H1 (cell line): Measurements from ENCODE around the gene ASTN2. TPM values are rescaled to one million over a fixed set of nuclear protein-coding genes. Genes with fewer than 3 reads are reported as not detected.

Experiments
- CTCF ChIA-PET: fragments of 300-600 bp; sonication (Branson Sonifier 250); formaldehyde crosslinking; loops from one replicate; lab custom pipeline; 2021; ENCODE audit not compliant: partially characterized antibody; lab: Charles Lee
- POLR2A ChIA-PET: fragments of 300-600 bp; sonication (Branson Sonifier 250); formaldehyde crosslinking; loops from one replicate; lab custom pipeline; 2021; ENCODE audit warnings: inconsistent platforms; ENCODE audit not compliant: partially characterized antibody; lab: Charles Lee
- DNase-seq, 2 experiments: peaks; one replicate each; pipeline versions ENCODE4 v3.0.0 to v3.0.0-alpha.2; 2010 to 2022; ENCODE audit warnings: low spot score in 2 of 2, low read depth in 1 of 2, mixed read lengths in 1 of 2
- FAIRE-seq: peaks from 2 replicates; lab custom pipeline; 2011; peaks lifted over from hg19 to GRCh38; lab: Jason Lieb, UNC
- H2AFZ ChIP-seq: 2 replicates; pipeline ENCODE4 v1.8.1; 2012; ENCODE audit warnings: low read length, inconsistent platforms
- H2AK5ac ChIP-seq: 2 replicates; pipeline ENCODE4 v1.6.1; 2013; ENCODE audit warnings: low read depth, low read length
- H2BK120ac ChIP-seq: replicated peaks from 2 replicates; pipeline ENCODE3; 2013; ENCODE audit warnings: low read depth, low read length, inconsistent platforms
- H2BK12ac ChIP-seq: 2 replicates; pipeline ENCODE4 v1.6.1; 2013; ENCODE audit warnings: low read depth, low read length
- H2BK15ac ChIP-seq: 2 replicates; pipeline ENCODE4 v1.6.1; 2013; ENCODE audit warnings: low read length
- H2BK20ac ChIP-seq: 2 replicates; pipeline ENCODE4 v1.6.1; 2013; ENCODE audit warnings: low read length
- H2BK5ac ChIP-seq: 2 replicates; pipeline ENCODE4 v1.6.1; 2013; ENCODE audit warnings: low read depth, low read length
- H3K14ac ChIP-seq: 2 replicates; pipeline ENCODE4 v1.6.1; 2013; ENCODE audit warnings: inconsistent platforms; ENCODE audit not compliant: insufficient read length
- H3K18ac ChIP-seq: 2 replicates; pipeline ENCODE4 v1.6.1; 2013; ENCODE audit warnings: low read length; ENCODE audit errors: extremely low read depth
- H3K23ac ChIP-seq: 2 replicates; pipeline ENCODE4 v1.6.1; 2013; ENCODE audit warnings: inconsistent platforms; ENCODE audit not compliant: insufficient read length
- H3K23me2 ChIP-seq: 2 replicates; pipeline ENCODE4 v1.6.1; 2013; ENCODE audit warnings: low read depth, low read length
- H3K27ac ChIP-seq: 2 replicates; pipeline ENCODE4 v1.6.1; 2011; ENCODE audit warnings: low read depth, low read length, inconsistent platforms
- H3K27me3 ChIP-seq, 4 experiments: replicated peaks in 1 of 4; 1 replicate in 1 of 4; 2 replicates in 3 of 4; pipeline versions ENCODE4 v1.6.1 to v1.8.1; 2011 to 2013; ENCODE audit warnings: low read length in 3 of 4, mild to moderate bottlenecking in 3 of 4, inconsistent platforms in 2 of 4, mixed read lengths in 2 of 4, moderate library complexity in 1 of 4; ENCODE audit not compliant: control insufficient read depth in 3 of 4, insufficient read depth in 3 of 4; ENCODE audit errors: extremely low read depth in 1 of 4
- H3K36me3 ChIP-seq, 4 experiments: 2 replicates each; pipeline versions ENCODE4 v1.6.1 to v1.8.1; 2011 to 2013; ENCODE audit warnings: mild to moderate bottlenecking in 4 of 4, low read length in 3 of 4, moderate library complexity in 2 of 4, control low read depth in 1 of 4, inconsistent platforms in 1 of 4; ENCODE audit not compliant: insufficient read depth in 4 of 4, control insufficient read depth in 2 of 4
- H3K4ac ChIP-seq: replicated peaks from 2 replicates; pipeline ENCODE3; 2013; ENCODE audit warnings: low read length, low read depth, mixed read lengths, inconsistent platforms; ENCODE audit not compliant: insufficient read length
- H3K4me1 ChIP-seq, 4 experiments: replicated peaks in 1 of 4; 1 replicate in 1 of 4; 2 replicates in 3 of 4; pipeline versions ENCODE4 v1.6.1 to v1.8.1; 2011 to 2013; ENCODE audit warnings: low read length in 3 of 4, inconsistent platforms in 2 of 4, mixed read lengths in 1 of 4; ENCODE audit not compliant: insufficient read depth in 4 of 4, control insufficient read depth in 3 of 4
- H3K4me2 ChIP-seq, 2 experiments: 2 replicates each; pipeline versions ENCODE4 v1.6.1 to v1.8.1; 2011 to 2013; ENCODE audit warnings: low read depth in 2 of 2, low read length in 2 of 2, control low read depth in 1 of 2, inconsistent platforms in 1 of 2, mild to moderate bottlenecking in 1 of 2; ENCODE audit not compliant: insufficient read depth in 1 of 2
- H3K4me3 ChIP-seq, 4 experiments: fragments of 200-600, 300-600 bp in 1 of 4; sonication (generic), shearing (Covaris generic), sonication (Bioruptor Twin) in 1 of 4; 2 replicates each; pipeline versions ENCODE4 v1.5.1 to v1.8.1; 2011 to 2016; ENCODE audit warnings: low read length in 4 of 4, low read depth in 3 of 4, control low read depth in 2 of 4, inconsistent platforms in 2 of 4, mild to moderate bottlenecking in 2 of 4, mixed read lengths in 1 of 4, moderate library complexity in 1 of 4; ENCODE audit not compliant: insufficient read depth in 2 of 4; ENCODE audit errors: extremely low read depth in 1 of 4
- H3K56ac ChIP-seq: replicated peaks from 2 replicates; pipeline ENCODE3; 2013; ENCODE audit warnings: low read depth, mild to moderate bottlenecking, mixed read lengths, low read length, inconsistent platforms; ENCODE audit not compliant: insufficient read length
- H3K79me1 ChIP-seq: 2 replicates; pipeline ENCODE4 v1.6.1; 2013; ENCODE audit warnings: low read depth, low read length, control low read depth
- H3K79me2 ChIP-seq, 2 experiments: 2 replicates each; pipeline versions ENCODE4 v1.6.1 to v1.8.1; 2012 to 2013; ENCODE audit warnings: low read length in 2 of 2, mild to moderate bottlenecking in 2 of 2, inconsistent platforms in 1 of 2; ENCODE audit not compliant: insufficient read depth in 2 of 2, control insufficient read depth in 1 of 2
- H3K9ac ChIP-seq, 4 experiments: replicated peaks in 1 of 4; 1 replicate in 1 of 4; 2 replicates in 3 of 4; pipeline versions ENCODE4 v1.6.1 to v1.8.1; 2011 to 2013; ENCODE audit warnings: low read depth in 3 of 4, low read length in 3 of 4, control low read depth in 2 of 4, mild to moderate bottlenecking in 2 of 4, moderate library complexity in 2 of 4, inconsistent platforms in 1 of 4; ENCODE audit errors: extremely low read depth in 1 of 4
- H3K9me3 ChIP-seq, 2 experiments: 2 replicates each; pipeline versions ENCODE4 v1.6.1 to v1.8.1; 2012 to 2013; ENCODE audit warnings: mild to moderate bottlenecking in 2 of 2, moderate library complexity in 2 of 2, control low read depth in 1 of 2, inconsistent platforms in 1 of 2, low read depth in 1 of 2, low read length in 1 of 2, mixed read lengths in 1 of 2; ENCODE audit not compliant: insufficient read depth in 2 of 2
- H4K20me1 ChIP-seq, 2 experiments: replicated peaks in 1 of 2; 2 replicates each; pipeline versions ENCODE3 to v1.8.1; 2011 to 2013; ENCODE audit warnings: inconsistent platforms in 2 of 2, low read length in 2 of 2, mild to moderate bottlenecking in 1 of 2; ENCODE audit not compliant: insufficient read depth in 2 of 2, control insufficient read depth in 1 of 2
- H4K5ac ChIP-seq: 2 replicates; pipeline ENCODE4 v1.6.1; 2013; ENCODE audit warnings: low read length, low read depth, mixed read lengths, inconsistent platforms; ENCODE audit not compliant: insufficient read length
- H4K8ac ChIP-seq: 2 replicates; pipeline ENCODE4 v1.8.0; 2013; ENCODE audit warnings: mild to moderate bottlenecking, moderate library complexity, low read length, inconsistent platforms; ENCODE audit not compliant: insufficient read depth; ENCODE audit errors: extremely low read depth
- H4K91ac ChIP-seq: replicated peaks from 2 replicates; pipeline ENCODE3; 2013; ENCODE audit warnings: low read length, mixed read lengths, inconsistent platforms; ENCODE audit not compliant: insufficient read length
- CTBP2 ChIP-seq: IDR thresholded peaks from 2 replicates; pipeline ENCODE4 v1.7.0; 2011; ENCODE audit warnings: borderline replicate concordance, mild to moderate bottlenecking, moderate library complexity, mixed read lengths, low read length; ENCODE audit not compliant: insufficient read depth, insufficient read length
- WGBS, 2 experiments: shearing (Covaris generic) in 1 of 2; methylation state at CpG; one replicate each; pipeline versions ENCODE4 v1.1.6 to v1.1.7; 2013 to 2015; ENCODE audit warnings: low lambda C conversion rate in 2 of 2, mixed read lengths in 2 of 2, inconsistent platforms in 1 of 2, low coverage in 1 of 2, missing lambda C conversion rate in 1 of 2; ENCODE audit not compliant: insufficient replicate concordance in 2 of 2, insufficient coverage in 1 of 2, insufficient read length in 1 of 2; ENCODE audit errors: extremely low coverage in 1 of 2, missing lambda C conversion rate in 1 of 2; 5-methylcytosine and 5-hydroxymethylcytosine counted together
- polyA plus RNA-seq, 7 experiments: library from polyadenylated mRNA; depleted of rRNA in 3 of 7; stranded (reverse) in 5 of 7; unstranded in 2 of 7; fragments of >200 nt in 5 of 7; fragments of 200-250 nt in 2 of 7; gene quantifications; 1 replicate in 5 of 7; 2 replicates in 1 of 7; 4 replicates in 1 of 7; pipeline versions ENCODE4 v1.2.1 to v1.2.3, GENCODE V29; 2011 to 2013; ENCODE audit warnings: missing spikeins in 2 of 7, mixed read lengths in 2 of 7
- total RNA-seq: library from RNA; stranded (reverse); fragmentation: NEBNext Ultra II Directional; extraction: Animal tissue kit (Norgen Biotek cat#: 25700); gene quantifications from 2 replicates; pipeline ENCODE4 v1.2.1, GENCODE V29; 2021

The ASTN2 gene
- total and polyA plus RNA-seq, 2 of the 8 experiments (the other 6 are each of a cell fraction or from before 2014, with no cell fraction given) = 8.2 to 13.7 TPM

- H3K27me3 ChIP-seq = no peaks in the 10 kb centered on the region
- H4K91ac ChIP-seq = peak overlapping the region; percentile 47
- 0 out of 2 replicates have a peak, but pooled peaks cover 2% of the 10 kb centered on the region for H3K79me1 ChIP-seq
- no peak for DNase-seq
- no peak overlapping the region for H3K56ac ChIP-seq
- CTCF ChIA-PET = no interaction called here
- 100% methylated on average over 1 of the region's 1 CpG; no CpG with 5 or more reads in 1 of the 2 experiments for WGBS, 2 experiments
- H3K14ac ChIP-seq = no peak overlapping the region
- no peaks in the 10 kb centered on the region for H4K20me1 ChIP-seq
- H3K9ac ChIP-seq = no peak overlapping the region
- H4K5ac ChIP-seq = no peak overlapping the region
- POLR2A ChIA-PET = no interaction called here
- no peak overlapping the region for H2BK15ac ChIP-seq
- no peaks in the 10 kb centered on the region for H3K9me3 ChIP-seq
- H2BK120ac ChIP-seq = no peak overlapping the region
- no peak for TF ChIP-seq CTBP2
- H3K4me1 ChIP-seq = peaks cover 0 to 3% (median 0%) of the 10 kb centered on the region in 4 experiments; a peak in 1 of 7 replicates
- H2BK20ac ChIP-seq = no peak overlapping the region
- H3K79me2 ChIP-seq = no peaks in the 10 kb centered on the region
- H3K18ac ChIP-seq = no peak overlapping the region
- H2AFZ ChIP-seq = no peak overlapping the region
- 0 out of 2 replicates have a peak overlapping the region, but pooled peaks have one; percentile 41 for H2BK5ac ChIP-seq
- no peak overlapping the region for H3K4me3 ChIP-seq
- H3K4me2 ChIP-seq = no peak overlapping the region
- no peak for FAIRE-seq
- no peaks in the 10 kb centered on the region; the same call in 1 of the 2 replicates for H3K23me2 ChIP-seq
- H3K23ac ChIP-seq = no peak overlapping the region
- H2AK5ac ChIP-seq = no peak overlapping the region
- H4K8ac ChIP-seq = no peak overlapping the region
- H2BK12ac ChIP-seq = no peak overlapping the region
- no peak overlapping the region for H3K4ac ChIP-seq
- H3K27ac ChIP-seq = no peak overlapping the region
- no peaks in the 10 kb centered on the region for H3K36me3 ChIP-seq
Observed at GRCh38 chr9:117101008-117101407, 313.8 kb downstream of the ASTN2 start.
